GM19099 (cell line): ENCODE measurements around the gene IPO5.

Source experiments
- POLR2A ChIP-seq: IDR thresholded peaks from 3 replicates; pipeline ENCODE4 v1.6.1; 2011; ENCODE audit warnings: low read depth; ENCODE audit not compliant: insufficient read length; ENCODE audit errors: extremely low read depth

Gene IPO5

DNA sequence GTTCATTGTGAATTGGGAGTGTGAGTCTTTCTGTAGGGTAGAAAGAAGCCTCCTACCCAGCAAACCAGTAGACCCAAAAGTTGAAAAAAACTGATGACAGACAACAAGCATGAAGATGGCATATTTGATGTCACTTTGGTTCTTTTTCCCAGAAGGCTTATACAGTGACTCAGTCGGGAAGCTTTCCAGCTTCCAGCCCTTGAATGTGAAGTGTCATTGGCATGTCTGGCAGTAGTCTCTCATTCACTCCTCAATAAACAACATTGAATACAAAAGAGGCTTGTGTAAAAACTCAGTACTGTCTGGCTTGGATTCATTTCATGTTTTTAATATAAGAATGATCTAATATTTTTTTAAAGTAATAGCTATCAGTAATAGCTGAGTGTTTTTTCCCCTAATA, 68.7 kb downstream of the IPO5 start:
- no peak for TF ChIP-seq POLR2A

DNA sequence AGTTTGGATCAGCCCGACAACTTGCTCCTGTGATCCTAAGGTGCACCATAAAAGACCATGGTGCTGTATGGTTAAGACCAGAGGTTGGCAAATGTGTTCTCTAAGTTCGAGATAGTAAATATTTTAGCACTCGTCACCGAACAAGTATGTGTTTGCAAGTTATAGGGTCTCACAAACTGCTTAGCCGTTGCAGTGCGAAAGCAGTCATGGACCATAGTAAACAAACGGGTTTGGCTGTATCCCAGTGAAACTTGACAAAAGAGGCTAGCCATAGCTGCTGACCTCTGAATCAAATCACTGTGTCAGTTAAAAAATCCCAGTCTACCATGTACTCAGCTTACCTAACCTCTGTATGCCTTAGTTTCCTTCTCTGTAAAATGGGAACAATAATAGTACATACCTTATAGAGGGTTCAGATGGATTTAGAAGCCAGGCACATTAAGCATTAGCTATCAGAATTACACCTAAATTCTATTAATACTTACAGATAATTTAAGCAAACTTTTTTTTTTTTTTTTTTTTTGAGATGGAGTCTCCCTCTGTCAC, 72.1 kb downstream of the IPO5 start:
- no peak for TF ChIP-seq POLR2A

DNA sequence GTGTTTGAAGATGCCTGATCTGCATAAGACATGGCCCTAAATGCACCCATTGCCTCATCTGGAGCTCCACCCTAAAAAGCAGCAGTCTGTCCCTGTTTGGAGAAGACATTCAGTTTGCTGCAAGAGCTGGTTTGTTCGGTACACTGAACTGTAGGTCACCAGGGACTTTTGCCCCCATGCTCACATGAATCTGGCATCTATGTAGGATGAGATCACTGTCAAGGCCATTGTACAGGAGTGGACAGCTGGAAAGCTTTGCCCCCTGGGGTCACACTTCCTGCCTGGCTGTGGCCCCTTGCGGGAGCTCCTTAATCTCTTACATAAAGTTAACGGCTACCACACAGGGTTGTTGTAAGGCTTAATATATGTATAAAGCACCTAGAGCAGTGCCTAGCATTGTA, 73.0 kb downstream of the IPO5 start:
- no peak for TF ChIP-seq POLR2A

DNA sequence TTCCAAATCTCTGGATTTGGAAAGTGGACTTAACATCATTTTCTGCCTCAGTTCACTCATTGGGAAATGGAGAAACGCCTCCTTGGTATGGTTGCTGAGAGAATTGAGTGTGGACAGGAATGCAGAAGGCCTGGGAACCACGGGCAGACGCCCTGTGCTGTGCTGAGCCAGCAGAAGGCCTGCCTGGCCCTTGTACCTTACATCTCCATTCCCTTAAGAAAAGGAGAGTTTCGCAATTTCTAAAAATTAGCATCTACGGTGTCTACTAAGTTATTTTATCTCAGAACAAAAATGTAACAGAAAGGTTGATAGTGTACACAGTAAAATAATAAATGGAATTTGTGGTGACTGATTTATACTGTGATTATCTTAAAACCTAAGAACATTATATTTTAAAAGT, 78.7 kb downstream of the IPO5 start:
- no peak for TF ChIP-seq POLR2A

DNA sequence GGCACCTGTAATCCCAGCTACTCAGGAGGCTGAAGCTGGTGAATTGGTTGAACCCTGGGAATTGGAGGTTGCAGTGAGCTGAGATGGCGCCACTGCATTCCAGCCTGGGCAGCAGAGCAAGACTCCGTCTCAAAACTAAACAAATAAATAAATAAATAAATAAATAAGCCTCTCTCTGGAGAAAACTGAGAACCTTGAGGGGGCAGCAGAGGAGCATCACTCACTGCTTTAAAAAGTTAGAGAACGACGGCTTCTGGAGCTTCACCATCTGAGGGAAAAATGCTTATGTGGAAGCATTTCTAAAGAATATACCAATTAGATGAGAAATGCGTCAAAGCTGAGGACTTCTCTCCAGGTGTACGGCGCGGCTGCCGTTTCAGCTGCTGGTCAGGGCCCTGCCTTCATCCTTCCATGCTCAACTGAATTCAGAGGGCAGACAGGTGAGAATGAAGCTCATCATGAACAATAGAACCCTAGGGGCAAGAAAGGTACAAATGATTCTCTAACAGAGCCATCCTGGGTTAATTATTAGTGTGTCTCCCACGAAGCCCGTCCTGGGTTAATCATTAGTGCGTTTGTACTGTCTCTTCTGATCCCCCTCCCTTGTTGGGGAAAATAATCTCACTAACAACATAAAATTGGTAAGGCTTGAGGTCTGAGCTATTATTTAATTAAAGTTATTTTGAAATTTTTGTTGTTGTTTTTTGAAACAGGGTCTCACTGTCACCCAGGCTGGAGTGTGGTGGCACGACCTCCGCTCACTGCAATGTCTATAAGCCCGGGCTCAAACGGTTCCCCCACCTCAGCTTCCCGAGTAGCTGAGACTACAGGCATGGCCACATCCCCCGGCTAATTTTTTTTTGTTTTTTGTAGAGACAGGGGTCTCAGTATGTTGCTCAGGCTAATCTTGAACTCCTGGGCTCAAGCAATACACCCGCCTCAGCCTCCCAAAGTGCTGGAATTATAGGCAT, 80.1 kb downstream of the IPO5 start:
- TF ChIP-seq POLR2A, result no peak

DNA sequence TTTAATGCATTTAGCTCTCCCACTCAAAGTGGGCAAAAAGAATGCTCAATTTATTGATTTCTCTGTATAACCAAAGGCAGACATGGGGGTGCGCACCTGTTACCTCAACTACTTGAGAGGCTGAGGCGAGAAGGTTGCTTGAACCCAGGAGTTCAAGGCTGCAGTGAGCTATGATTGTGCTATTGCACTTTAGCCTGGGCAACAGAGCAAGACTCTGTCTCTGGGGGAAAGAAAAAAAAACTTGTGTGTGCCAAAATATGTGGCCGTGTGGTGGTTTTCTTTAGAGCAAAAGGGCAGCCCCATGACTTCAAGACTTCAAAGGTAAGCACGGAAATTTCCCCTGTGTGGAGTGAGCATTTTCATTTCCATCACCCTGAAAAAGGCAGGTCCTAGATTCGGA, 81.9 kb downstream of the IPO5 start:
- TF ChIP-seq POLR2A, result no peak

DNA sequence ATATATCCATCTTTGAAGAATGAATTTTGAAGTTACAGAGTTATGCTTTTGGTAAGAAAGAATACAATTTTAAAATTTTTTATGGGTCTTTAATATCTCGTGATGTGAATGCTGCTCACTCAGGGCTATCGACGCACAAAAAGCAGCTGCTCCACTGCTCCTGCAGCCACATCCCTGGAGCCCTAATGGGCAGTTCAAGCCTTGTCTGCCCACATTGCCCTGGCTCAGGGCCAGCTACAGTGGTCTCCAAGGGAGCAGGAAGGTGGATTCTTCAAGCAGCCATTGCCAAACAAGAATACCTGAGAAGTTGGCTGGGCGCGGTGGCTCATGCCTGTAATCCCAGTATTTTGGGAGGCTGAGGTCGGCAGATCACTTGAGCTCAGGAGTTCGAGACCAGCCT, 85.8 kb downstream of the IPO5 start:
- no peak for TF ChIP-seq POLR2A

DNA sequence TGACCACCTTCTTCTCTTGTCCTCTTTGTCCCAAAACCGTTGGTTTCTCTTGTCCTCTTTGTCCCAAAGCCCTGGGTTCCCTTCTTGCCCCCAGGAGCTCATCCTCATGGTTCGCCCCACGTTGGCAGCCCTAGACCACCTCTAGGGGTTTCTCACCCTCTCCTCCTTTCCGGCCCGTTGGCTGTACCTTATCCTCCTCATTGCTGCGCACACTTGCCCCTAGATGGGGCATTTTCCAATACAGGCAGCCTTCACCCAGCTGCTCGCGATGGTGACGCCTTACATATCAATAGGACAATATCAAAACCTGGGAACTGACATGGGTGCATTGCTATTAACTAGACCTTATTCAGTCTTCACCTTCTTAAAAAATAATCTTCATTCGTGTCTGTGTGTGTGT, 86.5 kb downstream of the IPO5 start:
- no peak for TF ChIP-seq POLR2A

DNA sequence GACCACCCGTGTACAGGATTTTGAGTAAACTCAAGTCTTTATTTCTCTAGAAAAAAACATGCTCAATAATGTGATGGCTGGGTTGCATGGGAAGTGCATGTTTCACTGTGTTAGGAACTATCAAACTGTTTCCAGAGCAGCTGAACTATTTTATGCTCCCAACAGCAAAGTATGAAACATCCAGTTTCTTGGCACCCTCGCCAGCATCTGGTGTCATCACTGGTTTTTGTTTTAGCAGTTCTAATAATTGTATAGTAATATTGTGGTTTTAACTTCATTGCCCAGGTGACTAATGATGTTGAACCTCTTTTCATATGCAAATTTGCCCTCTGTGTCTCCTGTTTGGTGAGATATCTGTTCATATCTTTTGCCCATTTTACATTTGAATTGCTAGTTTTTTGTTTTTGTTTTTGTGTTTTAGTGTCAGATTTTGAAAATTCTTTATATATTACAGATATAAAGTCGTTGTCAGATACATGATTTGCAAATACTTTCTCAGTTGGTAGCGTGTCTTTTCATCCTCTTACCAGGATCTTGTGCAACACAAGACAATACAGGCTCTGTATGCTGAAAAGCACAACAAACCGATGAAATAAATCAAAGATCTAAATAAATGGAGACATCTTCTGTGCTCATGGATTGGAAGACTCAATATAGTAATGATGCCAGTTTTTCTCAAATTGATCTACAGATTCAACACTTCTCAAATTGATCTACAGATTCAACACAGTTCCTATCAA, 87.8 kb downstream of the IPO5 start:
- TF ChIP-seq POLR2A, result no peak

DNA sequence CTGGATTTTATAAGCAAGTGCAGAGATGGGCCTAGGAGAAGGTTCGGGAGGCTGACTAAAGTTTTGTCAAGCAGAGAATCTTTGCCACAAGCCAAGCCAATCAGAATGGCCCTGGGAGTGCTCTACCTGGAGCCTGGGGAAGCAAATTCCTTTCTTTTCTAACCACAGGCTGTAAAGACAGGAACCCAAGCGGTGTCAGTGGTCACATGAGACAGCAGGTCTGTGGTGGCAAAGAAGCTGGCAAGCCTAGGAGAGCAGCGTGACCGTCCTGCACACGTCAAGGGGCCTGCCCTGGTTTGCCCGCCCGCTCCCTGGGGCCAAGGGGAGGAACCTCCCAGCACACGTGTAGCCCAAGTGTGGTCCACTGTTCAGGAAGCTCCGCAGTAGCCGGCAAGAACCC, 90.8 kb downstream of the IPO5 start:
- no peak for TF ChIP-seq POLR2A

DNA sequence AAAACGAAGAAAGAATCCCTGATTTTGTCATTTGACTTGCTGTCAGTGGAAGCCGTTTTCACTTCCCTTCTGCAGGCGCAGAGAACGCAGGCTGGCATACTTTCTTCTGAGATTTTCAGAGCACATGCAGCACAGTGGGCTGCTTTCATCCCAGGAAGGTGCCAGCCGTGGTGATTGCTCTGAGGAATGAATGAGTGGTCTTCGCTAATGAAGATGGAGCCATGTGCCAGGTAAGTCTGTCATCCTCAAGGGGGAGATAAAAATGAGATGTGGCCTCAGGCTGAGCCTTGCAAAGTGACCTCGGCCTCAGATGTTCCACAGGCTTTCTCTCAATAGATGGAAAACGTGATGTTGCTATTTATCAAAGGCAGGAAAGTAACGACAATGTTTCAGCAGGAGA, 94.8 kb downstream of the IPO5 start:
- TF ChIP-seq POLR2A, result no peak

DNA sequence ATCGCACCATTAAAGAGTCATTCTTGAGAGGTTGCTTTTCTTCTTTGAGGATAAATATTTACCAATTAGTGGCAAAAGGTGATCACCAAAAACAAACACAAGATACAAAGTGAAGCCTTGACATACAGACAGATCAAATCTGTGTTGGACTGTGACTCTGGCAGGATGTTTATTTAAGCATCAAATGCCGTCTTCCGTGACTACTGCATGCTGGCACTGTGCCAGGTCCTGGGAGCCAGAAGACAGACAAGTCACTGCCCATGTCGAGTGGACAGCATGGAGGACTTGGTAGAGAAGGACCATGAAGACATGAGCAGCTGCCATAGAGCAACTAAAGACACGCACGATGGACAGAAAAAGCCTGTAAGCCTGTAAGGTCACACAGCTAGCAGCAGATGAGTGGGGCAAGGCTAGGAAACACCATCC, 96.6 kb downstream of the IPO5 start:
- TF ChIP-seq POLR2A, result no peak

DNA sequence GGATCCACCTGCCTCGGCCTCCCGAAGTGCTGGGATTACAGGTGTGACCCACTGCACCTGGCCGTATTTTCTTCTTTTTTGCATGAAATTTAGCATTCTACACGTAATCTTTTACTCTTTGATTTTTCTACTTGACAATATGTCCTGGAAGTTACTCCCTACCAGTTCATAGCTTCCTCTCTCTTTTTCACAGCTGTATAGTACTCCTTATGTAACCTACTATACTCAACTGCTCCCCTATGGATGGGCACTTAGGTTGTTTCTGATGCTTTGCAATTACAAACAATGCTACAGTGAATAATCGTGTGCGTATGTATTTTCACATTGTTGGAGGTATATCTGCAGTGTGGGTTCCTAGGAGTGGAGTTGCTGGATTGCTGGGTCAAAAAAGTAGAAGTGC, 98.9 kb downstream of the IPO5 start:
- TF ChIP-seq POLR2A, result no peak

DNA sequence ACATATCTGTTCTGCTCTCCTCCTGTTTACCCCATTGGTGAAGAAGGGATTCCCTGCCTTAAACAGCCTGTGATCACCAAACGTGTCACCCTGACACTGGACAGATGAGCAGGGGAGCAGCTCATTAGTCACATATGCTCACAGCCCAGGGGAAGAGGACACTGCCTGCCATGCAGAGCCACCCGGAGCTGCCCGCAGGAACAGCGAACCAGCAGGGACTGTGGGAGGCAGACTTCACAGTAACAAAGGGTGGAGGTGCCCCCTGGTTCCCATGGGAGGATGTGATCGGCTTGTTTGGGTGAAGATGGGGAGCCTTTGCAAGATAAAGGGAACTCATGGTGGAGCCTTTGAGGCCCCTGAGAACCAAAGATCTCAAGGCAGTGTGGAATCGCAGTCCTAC, 100.8 kb downstream of the IPO5 start:
- TF ChIP-seq POLR2A, result no peak

DNA sequence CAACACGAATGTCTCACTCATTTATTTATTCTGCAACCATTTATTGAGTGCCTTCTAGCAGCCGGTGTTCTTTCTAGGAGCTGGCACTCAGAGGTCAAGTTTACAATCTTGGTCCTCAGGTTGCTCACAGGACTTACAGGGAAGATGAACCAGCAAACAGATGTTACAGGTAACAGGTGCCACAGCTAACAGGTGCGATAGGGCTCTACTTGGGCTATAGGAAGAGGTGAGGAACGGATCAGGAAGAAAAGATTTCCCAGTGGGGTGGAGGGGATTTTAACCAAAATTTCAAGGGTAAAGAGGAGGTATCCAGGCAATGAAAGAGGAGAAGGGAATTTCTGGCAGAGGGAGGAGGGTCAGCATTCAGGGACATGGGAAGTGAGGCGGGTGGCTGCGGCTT, 102.1 kb downstream of the IPO5 start:
- TF ChIP-seq POLR2A, result no peak

DNA sequence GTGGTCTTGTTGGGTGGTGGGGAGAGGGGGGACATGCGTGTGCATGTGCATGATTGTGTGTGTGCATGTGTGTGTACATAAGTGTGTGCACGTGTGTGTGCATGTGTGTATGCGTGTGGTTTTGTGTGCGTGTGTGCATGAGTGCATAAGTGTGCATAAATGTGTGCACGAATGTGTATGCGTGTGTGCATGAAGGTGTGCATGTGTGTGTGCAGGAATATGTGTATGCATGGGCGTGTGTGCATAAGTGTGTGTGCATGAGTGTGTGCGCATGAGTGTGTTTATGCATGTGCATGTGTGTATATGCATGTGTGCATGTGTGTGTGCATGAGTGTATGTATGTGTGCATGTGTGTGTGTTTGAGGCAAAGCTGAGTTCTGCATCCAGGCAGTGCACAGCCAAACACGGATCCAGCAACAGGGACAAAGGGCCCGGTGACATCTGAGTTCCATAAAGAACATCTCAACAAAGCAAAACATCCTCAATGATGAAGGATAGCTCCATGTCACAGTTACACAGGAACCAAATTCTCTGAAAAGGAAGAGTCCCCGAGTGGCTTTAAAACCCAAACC, 103.5 kb downstream of the IPO5 start:
- TF ChIP-seq POLR2A, result no peak

DNA sequence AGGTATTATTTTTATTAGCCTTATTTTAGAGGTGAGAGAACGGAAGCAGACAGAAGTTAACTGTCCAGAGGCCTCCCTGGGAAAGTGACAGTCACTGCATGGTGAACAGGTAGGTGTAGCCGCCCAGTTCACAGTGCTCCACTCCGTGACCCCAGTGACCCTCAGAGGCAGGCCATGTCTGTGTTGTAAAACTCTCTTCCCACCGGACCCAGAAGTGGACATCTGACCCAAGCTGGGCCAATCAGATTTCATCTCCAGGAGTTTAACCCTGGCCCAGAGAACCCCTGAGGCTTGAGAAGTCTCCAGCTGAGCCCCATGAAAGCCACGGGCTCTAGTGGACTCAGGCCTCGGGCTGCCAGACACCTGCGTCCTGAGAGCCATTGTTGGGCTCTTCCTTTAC, 105.8 kb downstream of the IPO5 start:
- TF ChIP-seq POLR2A, result no peak
